GM12872 (cell line): ENCODE measurements around the gene CCL4.
"Not testable (repeated sequence)": the region's sequence is repeated elsewhere in the genome, so short reads cannot be mapped to it uniquely, and the experiment has no call there.

Source experiments
- TF ChIP-seq, protein P1 (sequence below): IDR thresholded peaks from 3 replicates; pipeline ENCODE4 v1.5.1; 2011; ENCODE audit warnings: low read depth, mild to moderate bottlenecking, low read length, moderate library complexity; ENCODE audit not compliant: insufficient read depth

Gene CCL4

DNA sequence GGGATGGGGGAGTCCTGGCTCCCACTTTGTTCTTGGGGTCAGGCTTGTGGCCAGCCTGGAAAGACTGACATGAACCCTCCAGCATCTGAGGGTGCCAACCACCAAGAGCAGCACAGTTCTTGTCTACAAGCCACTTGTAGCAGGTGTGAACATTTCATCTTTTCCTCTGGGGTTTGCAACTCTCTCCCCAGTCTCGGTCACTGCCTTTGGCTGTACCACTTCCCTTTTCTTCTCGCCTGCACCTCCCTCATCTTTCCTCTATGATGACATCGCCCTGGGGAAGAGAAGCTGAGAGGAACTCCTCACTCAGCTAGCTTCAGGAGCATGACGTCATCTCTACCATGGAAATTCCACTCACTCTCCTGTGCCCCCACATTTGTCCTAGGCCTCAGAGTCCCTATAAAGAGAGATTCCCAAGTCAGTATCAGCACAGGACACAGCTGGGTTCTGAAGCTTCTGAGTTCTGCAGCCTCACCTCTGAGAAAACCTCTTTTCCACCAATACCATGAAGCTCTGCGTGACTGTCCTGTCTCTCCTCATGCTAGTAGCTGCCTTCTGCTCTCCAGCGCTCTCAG lies at the start of gene CCL4:
Gene CCL4 (plus strand): TSS at position 427 of the 575 bp plus-strand sequence. CDS start 79 bp downstream, at position 506.
- TF ChIP-seq, protein P1, sequence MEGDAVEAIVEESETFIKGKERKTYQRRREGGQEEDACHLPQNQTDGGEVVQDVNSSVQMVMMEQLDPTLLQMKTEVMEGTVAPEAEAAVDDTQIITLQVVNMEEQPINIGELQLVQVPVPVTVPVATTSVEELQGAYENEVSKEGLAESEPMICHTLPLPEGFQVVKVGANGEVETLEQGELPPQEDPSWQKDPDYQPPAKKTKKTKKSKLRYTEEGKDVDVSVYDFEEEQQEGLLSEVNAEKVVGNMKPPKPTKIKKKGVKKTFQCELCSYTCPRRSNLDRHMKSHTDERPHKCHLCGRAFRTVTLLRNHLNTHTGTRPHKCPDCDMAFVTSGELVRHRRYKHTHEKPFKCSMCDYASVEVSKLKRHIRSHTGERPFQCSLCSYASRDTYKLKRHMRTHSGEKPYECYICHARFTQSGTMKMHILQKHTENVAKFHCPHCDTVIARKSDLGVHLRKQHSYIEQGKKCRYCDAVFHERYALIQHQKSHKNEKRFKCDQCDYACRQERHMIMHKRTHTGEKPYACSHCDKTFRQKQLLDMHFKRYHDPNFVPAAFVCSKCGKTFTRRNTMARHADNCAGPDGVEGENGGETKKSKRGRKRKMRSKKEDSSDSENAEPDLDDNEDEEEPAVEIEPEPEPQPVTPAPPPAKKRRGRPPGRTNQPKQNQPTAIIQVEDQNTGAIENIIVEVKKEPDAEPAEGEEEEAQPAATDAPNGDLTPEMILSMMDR = not testable (repeated sequence)

GRCh38 chr17:36055171-36055570 lies 48.5 kb upstream of the CCL4 start:
- TF ChIP-seq, protein P1 = no peak

- TF ChIP-seq, protein P1 = no peak
These were observed 47.6 kb upstream of the CCL4 start for GRCh38 chr17:36055921-36056520.

DNA sequence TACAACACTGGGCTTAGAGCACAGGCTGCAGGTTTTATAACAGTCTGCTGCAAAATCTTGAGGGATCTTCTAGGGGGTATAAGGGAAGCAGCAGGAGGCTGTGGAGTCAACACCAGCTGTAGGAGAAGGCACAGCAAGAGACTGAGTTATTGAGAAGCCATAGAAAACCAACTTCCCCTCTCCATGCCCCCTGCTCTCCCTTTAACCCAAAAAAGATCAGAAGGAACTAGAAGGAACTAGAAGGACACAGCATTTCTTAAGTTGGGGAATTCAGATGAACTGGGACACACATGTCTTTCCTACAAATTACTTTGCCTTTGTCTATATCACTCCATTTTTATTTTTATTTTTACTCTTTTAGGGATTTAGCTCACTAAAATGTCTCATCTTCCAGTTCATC lies 45.7 kb upstream of the CCL4 start:
- TF ChIP-seq, protein P1 = no peak

DNA sequence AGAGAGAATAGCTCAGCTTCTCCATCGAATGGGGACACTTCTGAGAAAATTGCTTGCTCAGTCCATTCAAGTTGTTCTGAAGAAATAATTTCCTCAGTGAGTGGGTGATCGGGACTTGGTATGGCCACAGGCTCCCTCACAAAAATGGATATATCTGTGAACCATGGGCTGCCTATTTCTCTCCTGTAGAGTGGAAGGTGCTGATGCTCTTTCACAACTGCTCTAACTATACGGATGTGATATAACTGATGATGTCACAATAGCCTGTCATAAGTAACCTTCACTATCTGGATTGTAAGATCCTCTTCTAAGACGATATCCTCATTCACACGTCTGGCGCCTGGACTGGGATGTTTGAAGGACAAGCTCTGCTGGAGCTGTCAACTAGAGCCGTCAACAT lies 44.2 kb upstream of the CCL4 start:
- TF ChIP-seq, protein P1 = no peak

DNA sequence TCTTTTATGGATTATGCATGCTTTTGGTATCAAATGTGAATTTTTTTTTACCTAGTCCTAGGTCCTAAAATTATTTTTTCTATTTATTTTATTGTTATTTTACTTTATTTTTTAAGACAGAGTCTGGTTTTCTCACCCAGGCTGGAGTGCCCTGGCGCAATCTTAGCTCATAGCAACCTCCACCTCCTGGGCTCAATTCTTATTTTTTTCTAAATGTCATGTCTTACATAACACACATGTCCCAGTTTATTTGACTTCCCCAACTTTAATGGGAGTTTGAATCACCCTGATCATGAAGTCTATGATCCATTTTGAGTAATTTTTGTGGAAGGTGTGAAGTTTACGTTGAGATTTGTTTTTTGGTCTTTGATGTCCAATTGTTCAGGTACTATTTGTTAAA lies 42.8 kb upstream of the CCL4 start:
- TF ChIP-seq, protein P1 = no peak

DNA sequence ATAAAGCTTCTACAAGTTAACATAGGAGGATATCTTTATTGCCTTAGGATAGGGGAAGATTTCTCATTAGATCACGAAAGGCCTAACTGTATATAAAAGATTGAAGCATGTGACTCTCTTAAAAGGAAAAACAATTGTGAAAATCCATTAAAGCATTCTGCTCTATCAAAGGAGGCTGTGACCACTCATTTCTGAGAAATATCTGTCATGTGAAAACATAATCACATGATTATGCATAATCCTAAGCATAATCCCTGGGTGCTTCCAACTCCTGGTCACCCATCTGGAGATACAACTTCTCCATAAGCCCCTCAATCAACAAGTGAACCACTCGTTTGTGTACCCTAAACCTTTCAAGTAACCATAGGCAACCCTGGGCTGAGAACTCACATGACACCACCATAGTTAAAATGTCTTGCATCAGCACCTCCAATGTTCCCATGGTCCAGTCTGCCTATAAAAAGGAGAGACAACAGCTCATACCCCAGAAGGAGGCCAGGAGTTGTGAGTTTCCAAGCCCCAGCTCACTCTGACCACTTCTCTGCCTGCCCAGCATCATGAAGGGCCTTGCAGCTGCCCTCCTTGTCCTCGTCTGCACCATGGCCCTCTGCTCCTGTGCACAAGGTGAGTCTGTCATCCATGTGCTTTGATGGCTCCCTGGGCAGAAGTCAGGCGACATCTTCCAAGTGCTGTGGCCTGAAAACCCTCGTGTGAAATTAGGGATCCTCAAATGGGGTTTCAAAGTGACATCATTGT lies 39.7 kb upstream of the CCL4 start, which contains the start of gene CCL18:
Gene CCL18 (plus strand): TSS at position 487 of the 756 bp plus-strand sequence. CDS start 71 bp downstream, at position 558.
- TF ChIP-seq, protein P1 = no peak
